Kidney (tissue), 14 donors: ENCODE data around the gene EIF2S3. TPM values are rescaled to one million over a fixed set of nuclear protein-coding genes. Genes with fewer than 3 reads are reported as not detected.

Experiments
- DNase-seq, 5 donors: peaks; one replicate each; pipeline ENCODE4 v3.0.0-alpha.2; 2013 to 2020
- FAIRE-seq: peaks from 2 replicates; lab custom pipeline; 2012; peaks lifted over from hg19 to GRCh38; lab: Jason Lieb, UNC
- H3K27ac ChIP-seq, 2 donors: one replicate each; pipeline ENCODE4 v1.7.0; 2013; ENCODE audit warnings: low read depth in 2 of 2, low read length in 2 of 2, inconsistent platforms in 1 of 2
- H3K27me3 ChIP-seq: one replicate; pipeline ENCODE4 v1.7.1; 2013; ENCODE audit warnings: low read length, inconsistent platforms; ENCODE audit not compliant: control insufficient read depth, insufficient read depth
- H3K36me3 ChIP-seq, 3 donors: one replicate each; pipeline versions ENCODE4 v1.7.0 to v1.7.1; 2013; ENCODE audit warnings: low read length in 3 of 3, control low read depth in 1 of 3, inconsistent platforms in 1 of 3; ENCODE audit not compliant: insufficient read depth in 3 of 3, control insufficient read depth in 2 of 3
- H3K4me1 ChIP-seq, 3 donors: one replicate each; pipeline versions ENCODE4 v1.7.0 to v1.7.1; 2013; ENCODE audit warnings: low read length in 3 of 3, inconsistent platforms in 1 of 3, low read depth in 1 of 3; ENCODE audit not compliant: control insufficient read depth in 2 of 3, insufficient read depth in 2 of 3
- H3K4me3 ChIP-seq, 3 donors: one replicate each; pipeline versions ENCODE4 v1.7.0 to v1.8.1; 2013; ENCODE audit warnings: low read length in 3 of 3, control low read depth in 1 of 3, inconsistent platforms in 1 of 3
- H3K9ac ChIP-seq, 3 donors: one replicate each; pipeline versions ENCODE4 v1.7.0 to v1.7.1; 2013; ENCODE audit warnings: low read length in 3 of 3, control low read depth in 1 of 3, inconsistent platforms in 1 of 3
- H3K9me3 ChIP-seq, 3 donors: one replicate each; pipeline versions ENCODE4 v1.7.0 to v1.7.1; 2013; ENCODE audit warnings: low read length in 3 of 3, control low read depth in 1 of 3, inconsistent platforms in 1 of 3; ENCODE audit not compliant: control insufficient read depth in 2 of 3, insufficient read depth in 1 of 3
- intact Hi-C: fragments of 100-400 bp; cut with DNase I; formaldehyde crosslinking; loops from one replicate; pipeline ENCODE4 v1.11.1; 2022
- polyA plus RNA-seq: library from polyadenylated mRNA; stranded (reverse); fragments of 350-450 nt; fragmentation: Illumina TruSeq; extraction: RNeasy Lipid Tissue Mini Kit (QIAGEN cat#74804); gene quantifications from one replicate; pipeline ENCODE4 v1.2.3, GENCODE V29; 2014; ENCODE audit warnings: low read depth, low replicate concordance; ENCODE audit not compliant: insufficient read depth
- total RNA-seq: library from RNA; stranded (reverse); fragmentation: NEBNext Ultra II Directional; extraction: Animal tissue kit (Norgen Biotek cat#: 25700); gene quantifications from one replicate; pipeline ENCODE4 v1.2.1, GENCODE V29; 2021
- TF ChIP-seq, protein P1 (sequence below): IDR thresholded peaks from 3 replicates; pipeline ENCODE4 v1.5.1; 2012; ENCODE audit warnings: mild to moderate bottlenecking, moderate library complexity, borderline replicate concordance; ENCODE audit not compliant: insufficient read depth; ENCODE audit errors: extremely low read depth
- donor health status: control.
- donor health status: control.
- donor health status: control.
- donor health status: control.
- donor health status: control.
- donor health status: DM: yes; HTN: yes; CAD: no.
- donor health status: Normal renal cell carcinoma (clear cell type).

Gene EIF2S3
- total and polyA plus RNA-seq, 2 donors from 2014 or later: 54.3 to 173 TPM

DNA sequence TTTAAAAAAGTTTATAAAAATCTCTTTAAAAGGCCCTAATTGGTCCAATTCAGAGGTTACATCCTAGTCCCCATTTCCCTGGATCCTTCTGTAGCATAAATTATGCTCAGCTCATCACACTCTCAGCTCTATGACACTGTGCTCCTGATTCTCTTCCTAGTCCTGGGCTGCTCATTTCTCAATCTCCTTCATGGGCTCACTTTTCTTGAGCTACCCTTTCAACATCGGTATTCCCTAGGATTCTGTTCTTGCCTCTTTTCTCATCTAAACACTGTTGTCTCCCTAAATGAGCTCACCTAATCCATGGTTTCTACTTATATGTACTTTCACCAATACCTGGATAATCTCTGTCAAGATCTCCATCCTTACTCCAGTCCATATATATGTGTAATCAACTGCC lies 42.5 kb upstream of the EIF2S3 start:
- Histone ChIP-seq H3K27ac (no peak overlapping the region), H3K27me3 (peaks cover 3% of the 10 kb centered on the region), H3K4me3 (no peak overlapping the region), H3K4me1 (no peaks in the 10 kb centered on the region), H3K9me3 (no peaks in the 10 kb centered on the region), H3K36me3 (no peaks in the 10 kb centered on the region), H3K9ac (no peak overlapping the region)
- DNase-seq (no peak), FAIRE-seq (no peak)
- intact Hi-C loops: no loop called here
- TF ChIP-seq, protein P1, sequence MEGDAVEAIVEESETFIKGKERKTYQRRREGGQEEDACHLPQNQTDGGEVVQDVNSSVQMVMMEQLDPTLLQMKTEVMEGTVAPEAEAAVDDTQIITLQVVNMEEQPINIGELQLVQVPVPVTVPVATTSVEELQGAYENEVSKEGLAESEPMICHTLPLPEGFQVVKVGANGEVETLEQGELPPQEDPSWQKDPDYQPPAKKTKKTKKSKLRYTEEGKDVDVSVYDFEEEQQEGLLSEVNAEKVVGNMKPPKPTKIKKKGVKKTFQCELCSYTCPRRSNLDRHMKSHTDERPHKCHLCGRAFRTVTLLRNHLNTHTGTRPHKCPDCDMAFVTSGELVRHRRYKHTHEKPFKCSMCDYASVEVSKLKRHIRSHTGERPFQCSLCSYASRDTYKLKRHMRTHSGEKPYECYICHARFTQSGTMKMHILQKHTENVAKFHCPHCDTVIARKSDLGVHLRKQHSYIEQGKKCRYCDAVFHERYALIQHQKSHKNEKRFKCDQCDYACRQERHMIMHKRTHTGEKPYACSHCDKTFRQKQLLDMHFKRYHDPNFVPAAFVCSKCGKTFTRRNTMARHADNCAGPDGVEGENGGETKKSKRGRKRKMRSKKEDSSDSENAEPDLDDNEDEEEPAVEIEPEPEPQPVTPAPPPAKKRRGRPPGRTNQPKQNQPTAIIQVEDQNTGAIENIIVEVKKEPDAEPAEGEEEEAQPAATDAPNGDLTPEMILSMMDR: no peak

DNA sequence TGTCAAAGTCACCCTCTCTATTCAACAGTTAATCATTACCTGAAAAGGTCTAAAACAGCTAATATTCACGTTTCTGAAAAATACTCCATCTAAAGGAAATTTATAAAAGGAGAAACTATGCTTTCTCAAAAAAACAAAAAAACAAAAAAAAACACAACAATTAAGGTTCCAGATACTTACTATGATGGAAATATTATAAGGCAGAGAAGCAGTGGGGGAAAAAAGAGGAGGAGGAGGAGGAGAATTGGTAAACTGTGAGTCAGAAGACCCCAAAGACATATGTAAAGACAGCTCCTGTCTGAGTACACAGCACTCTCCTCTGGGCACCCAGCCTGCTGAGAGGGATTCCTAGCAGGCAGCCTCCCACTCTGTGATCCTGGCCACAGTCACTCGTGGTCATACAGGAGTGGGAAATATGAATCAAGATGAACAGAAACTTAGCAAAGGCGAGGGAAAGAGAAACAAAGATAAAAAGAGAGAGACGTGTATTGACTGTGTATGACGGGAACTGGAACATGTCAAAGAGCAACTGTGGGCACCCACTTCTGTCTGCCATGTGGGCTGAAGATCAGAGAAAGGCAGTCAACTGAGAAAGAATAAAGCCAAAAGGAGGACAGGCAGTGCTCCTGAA lies 40.3 kb upstream of the EIF2S3 start:
- FAIRE-seq: peak; percentile 54
- intact Hi-C loops: no loop called here
- Histone ChIP-seq H3K4me3 (no peak overlapping the region), H3K4me1 (no peaks in the 10 kb centered on the region), H3K9ac (no peak overlapping the region), H3K27ac (no peak overlapping the region), H3K9me3 (no peaks in the 10 kb centered on the region), H3K36me3 (no peaks in the 10 kb centered on the region), H3K27me3 (peaks cover 3% of the 10 kb centered on the region)
- DNase-seq: no peak
- TF ChIP-seq, protein P1: no peak

DNA sequence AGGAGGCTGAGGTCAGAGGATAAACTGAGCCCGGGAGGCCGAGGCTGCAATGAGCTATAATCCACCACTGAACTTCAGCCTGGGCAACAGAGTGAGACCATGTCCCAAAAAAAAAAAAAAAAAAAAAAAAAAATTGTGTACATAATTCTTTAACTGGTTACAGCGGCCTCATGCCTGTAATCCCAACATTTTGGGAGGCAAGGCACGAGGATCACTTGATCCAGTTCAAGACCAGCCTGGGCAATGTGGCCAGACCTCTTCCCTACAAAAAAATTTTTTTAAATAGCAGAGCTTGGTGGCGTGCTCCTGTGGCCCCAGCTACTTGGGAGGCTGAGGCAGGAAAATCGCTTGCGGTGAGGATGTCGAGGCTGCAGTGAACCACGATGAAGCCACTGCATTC lies 37.1 kb upstream of the EIF2S3 start:
- intact Hi-C loops: no loop called here
- H3K36me3 ChIP-seq: no peaks in the 10 kb centered on the region
- H3K4me3 ChIP-seq: no peak overlapping the region
- no peak overlapping the region for H3K27ac ChIP-seq
- peaks cover 3% of the 10 kb centered on the region for H3K27me3 ChIP-seq
- DNase-seq (no peak), FAIRE-seq (no peak)
- no peak overlapping the region for H3K9ac ChIP-seq
- no peaks in the 10 kb centered on the region for H3K9me3 ChIP-seq
- TF ChIP-seq, protein P1: no peak
- H3K4me1 ChIP-seq: no peaks in the 10 kb centered on the region

DNA sequence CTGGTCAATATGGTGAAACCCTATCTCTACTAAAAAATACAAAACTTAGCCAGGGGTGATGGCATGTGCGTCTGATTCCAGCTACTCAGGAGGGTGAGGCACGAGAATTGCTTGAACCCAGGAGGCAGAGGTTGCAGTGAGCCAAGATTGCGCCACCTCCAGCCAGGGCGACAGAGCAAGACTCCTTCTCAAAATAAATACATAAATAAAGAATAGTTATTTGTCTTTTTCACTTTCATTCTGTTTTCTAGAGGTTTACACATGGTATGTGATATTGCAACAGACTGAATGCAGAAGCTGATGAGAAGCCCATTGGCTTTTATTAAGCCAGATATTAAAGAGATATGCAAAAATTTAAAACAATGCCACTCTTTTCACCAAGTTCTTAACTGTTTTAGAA lies 35.9 kb upstream of the EIF2S3 start:
- Histone ChIP-seq H3K27me3 (peaks cover 3% of the 10 kb centered on the region), H3K36me3 (no peaks in the 10 kb centered on the region), H3K4me1 (no peaks in the 10 kb centered on the region), H3K9ac (no peak overlapping the region), H3K9me3 (no peaks in the 10 kb centered on the region), H3K27ac (no peak overlapping the region), H3K4me3 (no peak overlapping the region)
- no peak for FAIRE-seq
- TF ChIP-seq, protein P1: no peak
- DNase-seq: no peak
- intact Hi-C loops: no loop called here
